H1 (cell line): Measurements from ENCODE around the gene DRAP1. TPM values are rescaled to one million over a fixed set of nuclear protein-coding genes. Genes with fewer than 3 reads are reported as not detected.

Source experiments
- ASH2L ChIP-seq: fragments of 200-600, 300-600 bp; sonication (generic); IDR thresholded peaks from one replicate; pipeline ENCODE4 v1.7.1; 2017; ENCODE audit warnings: low read length
- BACH1 ChIP-seq: IDR thresholded peaks from 2 replicates; pipeline ENCODE4 v1.6.1; 2012; ENCODE audit warnings: low read length, improper control_type of control experiment
- BCL11A ChIP-seq, 2 experiments: IDR thresholded peaks; one replicate each; pipeline ENCODE4 v1.6.1; 2011; ENCODE audit warnings: low read depth in 2 of 2, low read length in 2 of 2, mild to moderate bottlenecking in 2 of 2
- CEBPB ChIP-seq: IDR thresholded peaks from 2 replicates; pipeline ENCODE4 v1.6.1; 2012; ENCODE audit warnings: low read depth, low read length
- CHD2 ChIP-seq: IDR thresholded peaks from 2 replicates; pipeline ENCODE4 v1.6.1; 2012; ENCODE audit warnings: low read length, improper control_type of control experiment
- CREB1 ChIP-seq: IDR thresholded peaks from 2 replicates; pipeline ENCODE4 v1.6.1; 2012; ENCODE audit warnings: inconsistent platforms
- CTBP2 ChIP-seq: IDR thresholded peaks from 2 replicates; pipeline ENCODE4 v1.7.0; 2011; ENCODE audit warnings: borderline replicate concordance, mild to moderate bottlenecking, moderate library complexity, mixed read lengths, low read length; ENCODE audit not compliant: insufficient read depth, insufficient read length
- E2F6 ChIP-seq: IDR thresholded peaks from 2 replicates; pipeline ENCODE4 v1.6.1; 2012; ENCODE audit warnings: inconsistent platforms
- EZH2 ChIP-seq: fragments of 200-600 bp; sonication (generic); IDR thresholded peaks from 2 replicates; pipeline ENCODE4 v1.7.1; 2012; ENCODE audit warnings: low read depth, mild to moderate bottlenecking, moderate library complexity, low read length, inconsistent platforms; ENCODE audit not compliant: severe bottlenecking
- HDAC2 ChIP-seq, 2 experiments: fragments of 300-600 bp in 1 of 2; sonication (generic) in 1 of 2; IDR thresholded peaks; 2 replicates each; pipeline ENCODE4 v1.6.1; 2011 to 2012; ENCODE audit warnings: low read depth in 2 of 2, low read length in 2 of 2, mild to moderate bottlenecking in 2 of 2, moderate library complexity in 2 of 2, borderline replicate concordance in 1 of 2, inconsistent platforms in 1 of 2
- KDM1A ChIP-seq: fragments of 200-600, 300-600 bp; sonication (generic); IDR thresholded peaks from 2 replicates; pipeline ENCODE4 v1.7.1; 2016; ENCODE audit warnings: mild to moderate bottlenecking, low read length, borderline replicate concordance
- MAFK ChIP-seq: IDR thresholded peaks from 2 replicates; pipeline ENCODE4 v1.6.1; 2012; ENCODE audit warnings: low read depth, mild to moderate bottlenecking, improper control_type of control experiment, low read length
- NANOG ChIP-seq: IDR thresholded peaks from 2 replicates; pipeline ENCODE4 v1.6.1; 2011; ENCODE audit warnings: low read length, low read depth, mild to moderate bottlenecking, inconsistent platforms; ENCODE audit not compliant: insufficient read depth, poor library complexity, severe bottlenecking
- NRF1 ChIP-seq: IDR thresholded peaks from 2 replicates; pipeline ENCODE4 v1.6.1; 2011; ENCODE audit warnings: mild to moderate bottlenecking, low read depth, low read length, improper control_type of control experiment
- PHF8 ChIP-seq: fragments of 200-600 bp; sonication (generic); conservative IDR thresholded peaks from 2 replicates; pipeline ENCODE4 v1.7.1; 2012; ENCODE audit warnings: low read depth, mild to moderate bottlenecking, inconsistent platforms, low read length, moderate library complexity
- POLR2A ChIP-seq, 2 experiments: IDR thresholded peaks; 1 replicate in 1 of 2; 2 replicates in 1 of 2; pipeline ENCODE4 v1.6.1; 2011; ENCODE audit warnings: low read depth in 2 of 2, low read length in 2 of 2, mild to moderate bottlenecking in 2 of 2; ENCODE audit errors: control extremely low read depth in 1 of 2
- POU5F1 ChIP-seq: IDR thresholded peaks from 2 replicates; pipeline ENCODE4 v1.6.1; 2011; ENCODE audit warnings: low read depth, mild to moderate bottlenecking, low read length, moderate library complexity
- RBBP5 ChIP-seq: IDR thresholded peaks from 2 replicates; pipeline ENCODE4 v1.7.1; 2012; ENCODE audit warnings: low read depth, mild to moderate bottlenecking, inconsistent platforms, low read length, moderate library complexity, borderline replicate concordance
- RFX5 ChIP-seq: IDR thresholded peaks from 2 replicates; pipeline ENCODE4 v1.6.1; 2011; ENCODE audit warnings: low read depth, low read length, improper control_type of control experiment, borderline replicate concordance
- RXRA ChIP-seq: IDR thresholded peaks from 2 replicates; pipeline ENCODE4 v1.6.1; 2011; ENCODE audit warnings: low read depth, mild to moderate bottlenecking, low read length, moderate library complexity; ENCODE audit not compliant: insufficient read depth
- SIRT6 ChIP-seq: IDR thresholded peaks from one replicate; pipeline ENCODE4 v1.7.1; 2012; ENCODE audit warnings: low read length, inconsistent platforms
- SIX5 ChIP-seq: IDR thresholded peaks from 2 replicates; pipeline ENCODE4 v1.6.1; 2011; ENCODE audit warnings: mild to moderate bottlenecking, low read depth, low read length
- SUZ12 ChIP-seq: fragments of 200-600 bp; sonication (generic); IDR thresholded peaks from 2 replicates; pipeline ENCODE4 v1.6.1; 2012; ENCODE audit warnings: mild to moderate bottlenecking, inconsistent platforms, low read length, moderate library complexity, mixed read lengths
- TAF7 ChIP-seq: optimal IDR thresholded peaks from 2 replicates; pipeline ENCODE3; 2011; ENCODE audit warnings: low read depth, mild to moderate bottlenecking, inconsistent platforms, low read length, moderate library complexity, borderline replicate concordance
- YY1 ChIP-seq: IDR thresholded peaks from 2 replicates; pipeline ENCODE4 v1.6.1; 2011; ENCODE audit warnings: low read depth, mild to moderate bottlenecking, low read length
- ZNF274 ChIP-seq: IDR thresholded peaks from 2 replicates; pipeline ENCODE4 v1.7.0; 2012; ENCODE audit warnings: low read length, borderline replicate concordance; ENCODE audit errors: extremely low read depth
- polyA plus RNA-seq, 7 experiments: library from polyadenylated mRNA; depleted of rRNA in 3 of 7; stranded (reverse) in 5 of 7; unstranded in 2 of 7; fragments of >200 nt in 5 of 7; fragments of 200-250 nt in 2 of 7; gene quantifications; 1 replicate in 5 of 7; 2 replicates in 1 of 7; 4 replicates in 1 of 7; pipeline versions ENCODE4 v1.2.1 to v1.2.3, GENCODE V29; 2011 to 2013; ENCODE audit warnings: missing spikeins in 2 of 7, mixed read lengths in 2 of 7
- total RNA-seq: library from RNA; stranded (reverse); fragmentation: NEBNext Ultra II Directional; extraction: Animal tissue kit (Norgen Biotek cat#: 25700); gene quantifications from 2 replicates; pipeline ENCODE4 v1.2.1, GENCODE V29; 2021

DRAP1 gene
- total and polyA plus RNA-seq, 2 of the 8 experiments (the other 6 are each of a cell fraction or from before 2014, with no cell fraction given): 62.5 to 98.7 TPM

GRCh38 chr11:65919141-65919572 is at the start of gene DRAP1 (continued):
- TF ChIP-seq HDAC2 (IDR thresholded peaks at IDR 0.05; ENCODE audit: borderline replicate concordance in 1 of 2, low read depth in 2 of 2, low read length in 2 of 2): no peak; a peak in 1 of 4 replicates
- TF ChIP-seq ZNF274: no peak
- TF ChIP-seq CREB1: peak; percentile 83
- TF ChIP-seq RXRA: no peak
- TF ChIP-seq KDM1A: peak; percentile 11; the same call in 1 of the 2 replicates
- TF ChIP-seq BACH1: no peak; the same call in 1 of the 2 replicates
- TF ChIP-seq RBBP5: 0 out of 2 replicates have a peak, but pooled peaks have one; percentile 22
- peak; percentile 66 for TF ChIP-seq ASH2L
- peak; percentile 67; the same call in 1 of the 2 replicates for TF ChIP-seq CHD2
- TF ChIP-seq RFX5: no peak
- TF ChIP-seq CEBPB: no peak
- no peak for TF ChIP-seq SIX5
- no peak for TF ChIP-seq NRF1
- TF ChIP-seq CTBP2: peak; percentile 77
- TF ChIP-seq NANOG: no peak
- TF ChIP-seq POLR2A (IDR thresholded peaks at IDR 0.05; ENCODE audit: control extremely low read depth in 1 of 2, low read depth in 2 of 2, low read length in 2 of 2): peak; percentile 46 to 58
- TF ChIP-seq MAFK: peak; percentile 2; the same call in 1 of the 2 replicates
- no peak for TF ChIP-seq YY1
- no peak; the same call in 1 of the 2 replicates for TF ChIP-seq PHF8
- TF ChIP-seq SIRT6: no peak
- TF ChIP-seq SUZ12: no peak
- TF ChIP-seq BCL11A (IDR thresholded peaks at IDR 0.05; ENCODE audit: low read depth in 2 of 2, low read length in 2 of 2): peak in 1 of 2 experiments; percentile 15
- TF ChIP-seq E2F6: peak; percentile 88
- no peak for TF ChIP-seq EZH2
- TF ChIP-seq TAF7: peak; percentile 58
- no peak for TF ChIP-seq POU5F1
